ENCODE measurements around the gene C19orf18.

Gene C19orf18

GRCh38 chr19:57978586-57979289, 4.4 kb upstream of the C19orf18 start:
- H3K27me3 ChIP-seq (ENCODE audit: insufficient read depth, poor library complexity, severe bottlenecking): no peaks in the 10 kb centered on the region
- no peak for DNase-seq (ENCODE audit: low read depth in 1 of 2, low spot score in 1 of 2)
- H3K27ac ChIP-seq (replicated peaks): no peak overlapping the region
- TF ChIP-seq CTCF (IDR thresholded peaks at IDR 0.05; ENCODE audit: insufficient read depth, low read length): no peak
- no peak for TF ChIP-seq GABPA (IDR thresholded peaks at IDR 0.05; ENCODE audit: low read depth)
- TF ChIP-seq SPI1 (IDR thresholded peaks at IDR 0.05; ENCODE audit: borderline replicate concordance, low read depth): no peak
- no peak for TF ChIP-seq REST (IDR thresholded peaks at IDR 0.05; ENCODE audit: insufficient replicate concordance, low read depth)
- no peak for TF ChIP-seq POLR2AphosphoS5 (IDR thresholded peaks at IDR 0.05; ENCODE audit: low read depth)
- H3K4me3 ChIP-seq (replicated peaks; ENCODE audit: insufficient read depth, low read length): no peak overlapping the region

- TF ChIP-seq REST (IDR thresholded peaks at IDR 0.05; ENCODE audit: insufficient replicate concordance, low read depth) (no peak), CTCF (IDR thresholded peaks at IDR 0.05; ENCODE audit: insufficient read depth, low read length) (no peak), POLR2AphosphoS5 (IDR thresholded peaks at IDR 0.05; ENCODE audit: low read depth) (no peak), SPI1 (IDR thresholded peaks at IDR 0.05; ENCODE audit: borderline replicate concordance, low read depth) (no peak), GABPA (IDR thresholded peaks at IDR 0.05; ENCODE audit: low read depth) (no peak)
- Histone ChIP-seq H3K4me3 (replicated peaks; ENCODE audit: insufficient read depth, low read length) (no peak overlapping the region), H3K27ac (replicated peaks) (no peak overlapping the region), H3K27me3 (ENCODE audit: insufficient read depth, poor library complexity, severe bottlenecking) (no peaks in the 10 kb centered on the region)
- DNase-seq (ENCODE audit: low read depth in 1 of 2, low spot score in 1 of 2): no peak
These were observed 9.6 kb downstream of the C19orf18 start for GRCh38 chr19:57964761-57965160.

GRCh38 chr19:57961785-57962184, 12.5 kb downstream of the C19orf18 start:
- DNase-seq (ENCODE audit: low read depth in 1 of 2, low spot score in 1 of 2): no peak
- Histone ChIP-seq H3K27me3 (ENCODE audit: insufficient read depth, poor library complexity, severe bottlenecking) (no peaks in the 10 kb centered on the region), H3K4me3 (replicated peaks; ENCODE audit: insufficient read depth, low read length) (no peak overlapping the region), H3K27ac (replicated peaks) (no peak overlapping the region)
- TF ChIP-seq REST (IDR thresholded peaks at IDR 0.05; ENCODE audit: insufficient replicate concordance, low read depth) (no peak), POLR2AphosphoS5 (IDR thresholded peaks at IDR 0.05; ENCODE audit: low read depth) (no peak), GABPA (IDR thresholded peaks at IDR 0.05; ENCODE audit: low read depth) (no peak), CTCF (IDR thresholded peaks at IDR 0.05; ENCODE audit: insufficient read depth, low read length) (no peak), SPI1 (IDR thresholded peaks at IDR 0.05; ENCODE audit: borderline replicate concordance, low read depth) (no peak)

Measured in HL-60 (cell line).